Transverse colon (tissue), 4 donors: ENCODE measurements around the gene GSTT2. TPM values are rescaled to one million over a fixed set of nuclear protein-coding genes. Genes with fewer than 3 reads are reported as not detected.
A peak's percentile ranks its signal among the peaks of the same experiment; 100 is the strongest.
"Not testable (repeated sequence)": the region's sequence is repeated elsewhere in the genome, so short reads cannot be mapped to it uniquely, and the experiment has no call there.

ENCODE experiments used
- DNase-seq: peaks from one replicate; pipeline ENCODE4 v3.0.0-alpha.2; 2019
- H3K27ac ChIP-seq, 4 donors: fragments of 200-600 bp; sonication (generic); 2 replicates each; pipeline ENCODE4 v1.5.1; 2016 to 2018; ENCODE audit warnings: inconsistent platforms in 4 of 4
- H3K27me3 ChIP-seq: fragments of 200-600 bp; sonication (generic); 2 replicates; pipeline ENCODE4 v1.5.1; 2017; ENCODE audit warnings: inconsistent platforms
- H3K36me3 ChIP-seq, 4 donors: fragments of 200-600 bp; sonication (generic); 2 replicates each; pipeline ENCODE4 v1.5.1; 2017 to 2019; ENCODE audit warnings: inconsistent platforms in 4 of 4
- H3K4me1 ChIP-seq, 4 donors: fragments of 200-600 bp; sonication (generic); 2 replicates each; pipeline ENCODE4 v1.5.1; 2017 to 2020; ENCODE audit warnings: inconsistent platforms in 4 of 4
- H3K4me3 ChIP-seq, 4 donors: fragments of 200-600 bp; sonication (generic); 1 replicate in 1 of 4; 2 replicates in 3 of 4; pipeline versions ENCODE4 v1.5.1 to v1.6.1; 2017 to 2019; ENCODE audit warnings: inconsistent platforms in 4 of 4
- H3K9me3 ChIP-seq, 2 donors: fragments of 200-600 bp; sonication (generic); 2 replicates each; pipeline ENCODE4 v1.5.1; 2017 to 2019; ENCODE audit warnings: inconsistent platforms in 2 of 2
- CTCF ChIP-seq, 5 experiments: fragments of 200-600 bp in 3 of 5; fragments of 450-650 bp in 2 of 5; sonication (generic) in 3 of 5; IDR thresholded peaks; 1 replicate in 2 of 5; 2 replicates in 3 of 5; pipeline ENCODE4 v1.5.1; 2016 to 2017; ENCODE audit warnings: antibody characterized with exemption in 5 of 5, inconsistent platforms in 3 of 5, mild to moderate bottlenecking in 2 of 5, moderate library complexity in 1 of 5
- WGBS, 2 donors: methylation state at CpG; one replicate each; pipeline ENCODE4 v1.1.5; 2018; ENCODE audit warnings: low coverage in 1 of 2; 5-methylcytosine and 5-hydroxymethylcytosine counted together
- in situ Hi-C, 4 donors: fragments of 200-750 bp; cut with MboI; loops; one replicate each; pipeline versions ENCODE4 v1.15.0 to v1.15.1; 2017; ENCODE audit warnings: low sequenced_read_pairs in 3 of 4, low pct_ligation_motif_present in 1 of 4, low pct_unique_long_range_greater_than_20kb in 1 of 4
- intact Hi-C: fragments of 100-400 bp; cut with DNase I; formaldehyde crosslinking; loops from one replicate; pipeline ENCODE4 v1.15.1; 2023; ENCODE audit warnings: low total_unique reads
- total RNA-seq, 4 donors: library from RNA; depleted of rRNA; stranded (reverse); fragments of >200 nt; gene quantifications; one replicate each; pipeline ENCODE4 v1.1.0, GENCODE V29; 2016

GSTT2 gene
- total RNA-seq, 4 donors from 2014 or later, result 0.41 to 7.0 TPM; not detected in 2

GRCh38 chr22:23953485-23953884 is 26.4 kb upstream of the GSTT2 start:
- H3K36me3 ChIP-seq, result not testable (repeated sequence)

GRCh38 chr22:23954193-23954990 is 25.5 kb upstream of the GSTT2 start:
- H3K36me3 ChIP-seq, intact Hi-C loops, H3K4me3 ChIP-seq, H3K9me3 ChIP-seq, H3K27ac ChIP-seq, H3K4me1 ChIP-seq, DNase-seq, in situ Hi-C loops, H3K27me3 ChIP-seq: not testable (repeated sequence)
- 62 to 75% methylated on average over 6 to 8 of the region's 8 CpGs for WGBS, 2 donors

More at GRCh38 chr22:23953485-23953884, 26.4 kb upstream of the GSTT2 start:
- intact Hi-C loops, H3K4me3 ChIP-seq, H3K9me3 ChIP-seq, H3K4me1 ChIP-seq, DNase-seq, H3K27ac ChIP-seq, in situ Hi-C loops, H3K27me3 ChIP-seq: not testable (repeated sequence)
- WGBS, 2 donors, result 59 to 80% methylated on average over 1 to 4 of the region's 4 CpGs

DNA sequence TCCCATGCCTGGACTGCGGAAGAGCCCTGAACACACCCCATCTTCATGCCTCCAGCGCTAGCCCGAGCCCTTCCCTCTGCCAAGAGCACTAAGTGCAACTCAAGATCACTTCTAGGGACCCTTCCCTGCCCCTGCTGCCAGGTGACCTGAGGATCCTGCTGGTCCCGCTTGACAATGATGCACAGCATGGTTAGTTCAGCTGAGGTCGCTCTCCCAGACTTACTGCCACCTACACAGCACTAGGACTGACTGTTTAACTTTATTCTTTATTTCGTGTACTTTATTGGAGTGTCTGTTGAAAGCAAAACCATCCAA is 25.0 kb upstream of the GSTT2 start:
- 72% methylated on average over 5 of the region's 6 CpGs; no CpG with 5 or more reads in 1 of the 2 donors for WGBS, 2 donors
- H3K36me3 ChIP-seq, H3K4me3 ChIP-seq, H3K27ac ChIP-seq, H3K27me3 ChIP-seq, H3K9me3 ChIP-seq, intact Hi-C loops, DNase-seq, in situ Hi-C loops, H3K4me1 ChIP-seq: not testable (repeated sequence)

DNA sequence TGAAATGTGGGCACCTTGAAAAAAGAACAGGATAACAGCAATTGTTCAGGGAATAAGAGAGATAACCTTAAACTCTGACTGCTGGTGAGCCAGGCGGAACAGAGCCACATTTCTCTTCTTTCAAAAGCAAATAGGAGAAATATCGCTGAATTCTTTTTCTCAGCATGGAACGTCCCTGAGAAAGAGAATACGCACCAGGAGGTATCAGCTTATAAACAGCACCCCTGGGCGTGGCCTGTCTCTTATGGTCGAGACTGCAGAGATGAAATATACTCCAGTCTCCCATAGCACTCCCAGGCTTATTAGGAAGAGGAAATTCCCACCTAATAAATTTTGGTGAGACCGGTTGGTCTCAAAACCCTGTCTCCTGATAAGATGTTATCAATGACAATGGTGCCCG is 24.0 kb upstream of the GSTT2 start:
- H3K27ac ChIP-seq, H3K4me3 ChIP-seq, DNase-seq, in situ Hi-C loops, intact Hi-C loops, H3K27me3 ChIP-seq, H3K36me3 ChIP-seq, H3K9me3 ChIP-seq, H3K4me1 ChIP-seq: not testable (repeated sequence)
- 73 to 77% methylated on average over 3 to 7 of the region's 8 CpGs for whole genome bisulfite sequencing, 2 donors

DNA sequence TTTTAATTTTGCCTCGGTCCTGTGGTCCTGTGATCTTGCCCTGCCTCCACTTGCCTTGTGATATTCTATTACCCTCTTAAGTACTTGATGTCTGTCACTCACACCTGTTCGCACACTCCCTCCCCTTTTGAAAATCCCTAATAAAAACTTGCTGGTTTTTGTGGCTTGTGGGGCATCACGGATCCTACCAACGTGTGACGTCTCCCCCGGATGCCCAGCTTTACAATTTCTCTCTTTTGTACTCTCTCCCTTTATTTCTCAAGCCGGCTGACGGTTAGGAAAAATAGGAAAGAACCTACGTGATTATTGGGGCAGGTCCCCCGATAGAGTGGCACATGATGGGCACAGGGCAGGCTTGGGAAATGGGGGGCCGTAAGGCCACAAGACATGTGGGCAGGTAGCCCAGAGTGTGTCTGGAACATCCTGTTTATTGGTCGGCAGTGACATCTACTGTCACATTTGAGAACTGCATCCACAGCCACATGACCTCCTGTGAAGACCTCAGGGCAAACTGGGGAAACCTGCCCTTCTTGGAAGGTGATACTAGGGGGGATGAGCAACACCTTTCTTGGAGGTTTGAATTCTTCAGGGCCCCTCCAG is 23.5 kb upstream of the GSTT2 start:
- H3K4me3 ChIP-seq, H3K27ac ChIP-seq, H3K27me3 ChIP-seq, in situ Hi-C loops, H3K4me1 ChIP-seq, H3K9me3 ChIP-seq, intact Hi-C loops, H3K36me3 ChIP-seq: not testable (repeated sequence)
- DNase-seq, result peak; percentile 84
- peak; percentile 78 to 92 (median 84) for TF ChIP-seq CTCF (IDR thresholded peaks at IDR 0.05)
- 24 to 29% methylated on average over 7 to 12 of the region's 12 CpGs for WGBS, 2 donors

DNA sequence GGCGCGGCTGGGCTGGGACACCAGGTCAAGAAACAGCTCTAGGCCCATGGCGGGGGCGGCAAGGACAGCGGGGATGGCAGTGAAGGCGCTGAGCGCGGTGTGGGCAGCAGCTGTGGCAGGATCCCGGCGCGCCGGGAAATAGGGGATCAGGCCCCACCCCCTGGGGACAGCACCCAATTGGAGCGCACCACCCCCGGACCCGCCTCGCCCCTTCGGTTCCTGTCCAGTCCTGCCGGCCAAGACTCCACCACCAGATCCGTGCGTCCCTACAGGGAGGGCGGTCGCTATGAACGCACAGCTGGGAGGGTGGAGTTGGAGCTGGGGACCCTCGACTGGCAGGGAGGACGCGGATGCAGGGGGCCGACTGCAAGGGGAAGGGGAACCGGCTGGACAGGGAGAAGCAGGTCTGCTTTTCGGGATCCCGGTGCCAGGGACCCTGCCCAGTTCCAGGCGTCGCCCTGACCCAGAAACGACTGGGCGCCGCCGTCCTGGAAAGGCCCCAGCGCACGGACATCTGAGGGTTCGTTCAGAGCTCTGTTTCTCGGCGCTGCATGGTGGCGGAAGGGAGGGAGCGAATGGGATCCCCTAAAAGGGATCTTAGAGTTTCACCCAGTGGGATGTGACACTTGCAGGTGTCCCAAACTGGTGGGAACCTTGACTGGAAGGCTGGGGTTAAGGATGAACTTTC is 18.7 kb upstream of the GSTT2 start, which contains the start of gene GSTT2B:
Gene GSTT2B (minus strand): TSS at position 112 of the 688 bp plus-strand sequence. CDS start 64 bp downstream, at position 48.
- in situ Hi-C loops, H3K27ac ChIP-seq, H3K9me3 ChIP-seq, DNase-seq, H3K27me3 ChIP-seq, H3K36me3 ChIP-seq, intact Hi-C loops, H3K4me1 ChIP-seq: not testable (repeated sequence)
- peak within 1 kb of the TSS in 1 of 4 donors; percentile 29 for H3K4me3 ChIP-seq
- no CpG with 5 or more reads among the region's 43 CpGs for WGBS, 2 donors

GRCh38 chr22:23966094-23966493 is 13.8 kb upstream of the GSTT2 start:
- H3K27ac ChIP-seq, DNase-seq, H3K27me3 ChIP-seq, H3K36me3 ChIP-seq, H3K4me3 ChIP-seq, in situ Hi-C loops, intact Hi-C loops, H3K4me1 ChIP-seq, H3K9me3 ChIP-seq: not testable (repeated sequence)
- no CpG with 5 or more reads among the region's 18 CpGs for WGBS, 2 donors

- H3K36me3 ChIP-seq, H3K4me1 ChIP-seq, H3K9me3 ChIP-seq, H3K27ac ChIP-seq, intact Hi-C loops, H3K27me3 ChIP-seq, H3K4me3 ChIP-seq, in situ Hi-C loops, DNase-seq: not testable (repeated sequence)
- WGBS, 2 donors, result no CpG with 5 or more reads among the region's 30 CpGs
These were observed 13.4 kb upstream of the GSTT2 start, which contains the start of gene DDTL for GRCh38 chr22:23966568-23966967. TSS of gene DDTL (plus strand) at chr22:23966888. CDS start at chr22:23966915, 27 bp downstream.
